DOHH2 (cell line): ENCODE results near the gene DCXR.

ENCODE experiments used
- H3F3A ChIP-seq: fragments of 200-600 bp; sonication (generic), shearing (Covaris generic); 2 replicates; pipeline ENCODE4 v1.6.0; 2016; ENCODE audit warnings: antibody characterized with exemption, mild to moderate bottlenecking; ENCODE audit not compliant: control insufficient read depth, insufficient read depth
- H3K27ac ChIP-seq: fragments of 200-600 bp; sonication (generic); 2 replicates; pipeline ENCODE4 v1.5.1; 2014; ENCODE audit warnings: low read depth, mild to moderate bottlenecking, low read length, moderate library complexity
- H3K27me3 ChIP-seq: fragments of 200-600 bp; sonication (generic); 2 replicates; pipeline ENCODE4 v1.6.1; 2014; ENCODE audit warnings: mild to moderate bottlenecking, low read length, mixed read lengths; ENCODE audit not compliant: control insufficient read depth
- H3K36me3 ChIP-seq: fragments of 200-600 bp; sonication (generic); 2 replicates; pipeline ENCODE4 v1.6.1; 2014; ENCODE audit warnings: mild to moderate bottlenecking, low read length, moderate library complexity, mixed read lengths; ENCODE audit not compliant: control insufficient read depth
- H3K4me1 ChIP-seq: fragments of 200-600 bp; sonication (generic); 2 replicates; pipeline ENCODE4 v1.6.1; 2014; ENCODE audit warnings: mild to moderate bottlenecking, low read length, mixed read lengths; ENCODE audit not compliant: control insufficient read depth
- H3K4me2 ChIP-seq: fragments of 200-600 bp; sonication (generic); 2 replicates; pipeline ENCODE4 v1.6.0; 2014; ENCODE audit warnings: mild to moderate bottlenecking, low read length, moderate library complexity
- H3K4me3 ChIP-seq: fragments of 200-600 bp; sonication (generic); 2 replicates; pipeline ENCODE4 v1.5.1; 2014; ENCODE audit warnings: mild to moderate bottlenecking, low read length, mixed read lengths
- H3K79me2 ChIP-seq: fragments of 200-600 bp; sonication (generic); 2 replicates; pipeline ENCODE4 v1.6.1; 2014; ENCODE audit warnings: mild to moderate bottlenecking, low read length, mixed read lengths; ENCODE audit not compliant: control insufficient read depth
- H3K9me2 ChIP-seq: fragments of 200-600 bp; sonication (generic); replicated peaks from 2 replicates; pipeline ENCODE4 v1.6.1; 2014; ENCODE audit warnings: mild to moderate bottlenecking, low read length, mixed read lengths; ENCODE audit not compliant: control insufficient read depth
- H3K9me3 ChIP-seq: fragments of 200-600 bp; sonication (generic); 2 replicates; pipeline ENCODE4 v1.6.1; 2014; ENCODE audit warnings: antibody characterized with exemption, low read length, mixed read lengths; ENCODE audit not compliant: control insufficient read depth, insufficient read depth
- H4K20me1 ChIP-seq: fragments of 200-600 bp; sonication (generic); 2 replicates; pipeline ENCODE4 v1.6.0; 2014; ENCODE audit warnings: low read depth, mild to moderate bottlenecking, antibody characterized with exemption, low read length, moderate library complexity; ENCODE audit not compliant: control insufficient read depth, insufficient read depth
- EZH2phosphoT487 ChIP-seq: fragments of 200-600 bp; sonication (generic); IDR thresholded peaks from 2 replicates; pipeline ENCODE4 v1.6.1; 2017; ENCODE audit warnings: borderline replicate concordance, mild to moderate bottlenecking, antibody characterized with exemption, low read length, moderate library complexity, mixed read lengths
- TF ChIP-seq, protein P1 (sequence below): fragments of 200-600 bp; sonication (generic); IDR thresholded peaks from one replicate; pipeline ENCODE4 v1.5.1; 2014; ENCODE audit warnings: antibody characterized with exemption, mild to moderate bottlenecking, low read depth, low read length; ENCODE audit not compliant: poor library complexity, severe bottlenecking

DCXR gene

DNA sequence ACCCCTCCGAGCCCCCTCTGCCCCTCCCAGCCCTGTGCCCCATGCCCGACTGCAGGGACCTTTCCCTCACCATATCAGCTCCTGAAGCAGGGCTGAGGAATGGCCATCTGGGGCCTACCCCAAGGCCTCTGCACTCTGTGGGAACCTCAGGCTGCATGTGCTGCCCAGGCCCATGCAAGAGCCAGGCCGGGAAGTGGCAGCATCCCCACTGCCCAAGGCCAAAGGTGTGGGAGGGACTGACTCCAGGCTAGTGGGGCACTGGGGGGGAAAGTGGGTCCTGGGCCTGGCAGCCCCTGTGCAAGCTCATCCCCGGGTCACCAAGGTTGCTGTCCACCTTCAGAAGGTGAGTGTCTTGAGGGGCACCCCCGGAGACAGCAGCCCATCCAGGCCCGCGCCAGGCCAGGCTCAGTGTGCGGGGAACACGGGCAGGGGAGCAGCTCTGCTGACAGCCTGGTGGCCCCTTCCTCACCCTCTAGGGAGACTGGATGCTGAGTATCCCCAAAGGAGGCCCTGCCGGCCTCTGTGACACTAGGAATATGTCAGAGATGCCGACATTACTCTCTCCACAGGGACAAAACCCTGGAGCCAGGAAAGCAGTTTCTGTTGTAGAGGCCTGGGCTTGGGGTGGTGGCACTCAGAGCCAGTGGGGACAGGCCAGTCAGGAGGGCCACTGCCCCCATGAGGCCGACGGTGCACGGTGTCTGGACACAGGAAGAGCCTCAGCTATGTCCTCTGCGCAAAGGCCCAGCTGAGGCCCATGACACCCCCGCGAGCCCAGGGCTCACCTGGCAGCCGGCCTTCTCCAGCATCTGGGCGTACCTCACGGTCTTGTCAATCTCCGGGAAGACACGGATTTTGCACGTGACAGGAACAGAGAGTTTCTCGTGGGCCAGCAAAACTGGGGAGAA lies 24.8 kb upstream of the DCXR start:
- H3K79me2 ChIP-seq = peaks cover 36% of the 10 kb centered on the region
- H3K4me3 ChIP-seq = no peak overlapping the region
- H3K27ac ChIP-seq = no peak overlapping the region
- no peaks in the 10 kb centered on the region for H3K27me3 ChIP-seq
- H3K4me2 ChIP-seq = no peak overlapping the region
- no peaks in the 10 kb centered on the region for H3K9me3 ChIP-seq
- peaks cover 20% of the 10 kb centered on the region for H3K4me1 ChIP-seq
- peaks cover 77% of the 10 kb centered on the region for H3K36me3 ChIP-seq
- peaks cover 6% of the 10 kb centered on the region; the same call in 1 of the 2 replicates for H4K20me1 ChIP-seq
- no peak for TF ChIP-seq EZH2phosphoT487
- TF ChIP-seq, protein P1, sequence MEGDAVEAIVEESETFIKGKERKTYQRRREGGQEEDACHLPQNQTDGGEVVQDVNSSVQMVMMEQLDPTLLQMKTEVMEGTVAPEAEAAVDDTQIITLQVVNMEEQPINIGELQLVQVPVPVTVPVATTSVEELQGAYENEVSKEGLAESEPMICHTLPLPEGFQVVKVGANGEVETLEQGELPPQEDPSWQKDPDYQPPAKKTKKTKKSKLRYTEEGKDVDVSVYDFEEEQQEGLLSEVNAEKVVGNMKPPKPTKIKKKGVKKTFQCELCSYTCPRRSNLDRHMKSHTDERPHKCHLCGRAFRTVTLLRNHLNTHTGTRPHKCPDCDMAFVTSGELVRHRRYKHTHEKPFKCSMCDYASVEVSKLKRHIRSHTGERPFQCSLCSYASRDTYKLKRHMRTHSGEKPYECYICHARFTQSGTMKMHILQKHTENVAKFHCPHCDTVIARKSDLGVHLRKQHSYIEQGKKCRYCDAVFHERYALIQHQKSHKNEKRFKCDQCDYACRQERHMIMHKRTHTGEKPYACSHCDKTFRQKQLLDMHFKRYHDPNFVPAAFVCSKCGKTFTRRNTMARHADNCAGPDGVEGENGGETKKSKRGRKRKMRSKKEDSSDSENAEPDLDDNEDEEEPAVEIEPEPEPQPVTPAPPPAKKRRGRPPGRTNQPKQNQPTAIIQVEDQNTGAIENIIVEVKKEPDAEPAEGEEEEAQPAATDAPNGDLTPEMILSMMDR = no peak
- no peaks in the 10 kb centered on the region for H3K9me2 ChIP-seq
- H3F3A ChIP-seq = no peaks in the 10 kb centered on the region

DNA sequence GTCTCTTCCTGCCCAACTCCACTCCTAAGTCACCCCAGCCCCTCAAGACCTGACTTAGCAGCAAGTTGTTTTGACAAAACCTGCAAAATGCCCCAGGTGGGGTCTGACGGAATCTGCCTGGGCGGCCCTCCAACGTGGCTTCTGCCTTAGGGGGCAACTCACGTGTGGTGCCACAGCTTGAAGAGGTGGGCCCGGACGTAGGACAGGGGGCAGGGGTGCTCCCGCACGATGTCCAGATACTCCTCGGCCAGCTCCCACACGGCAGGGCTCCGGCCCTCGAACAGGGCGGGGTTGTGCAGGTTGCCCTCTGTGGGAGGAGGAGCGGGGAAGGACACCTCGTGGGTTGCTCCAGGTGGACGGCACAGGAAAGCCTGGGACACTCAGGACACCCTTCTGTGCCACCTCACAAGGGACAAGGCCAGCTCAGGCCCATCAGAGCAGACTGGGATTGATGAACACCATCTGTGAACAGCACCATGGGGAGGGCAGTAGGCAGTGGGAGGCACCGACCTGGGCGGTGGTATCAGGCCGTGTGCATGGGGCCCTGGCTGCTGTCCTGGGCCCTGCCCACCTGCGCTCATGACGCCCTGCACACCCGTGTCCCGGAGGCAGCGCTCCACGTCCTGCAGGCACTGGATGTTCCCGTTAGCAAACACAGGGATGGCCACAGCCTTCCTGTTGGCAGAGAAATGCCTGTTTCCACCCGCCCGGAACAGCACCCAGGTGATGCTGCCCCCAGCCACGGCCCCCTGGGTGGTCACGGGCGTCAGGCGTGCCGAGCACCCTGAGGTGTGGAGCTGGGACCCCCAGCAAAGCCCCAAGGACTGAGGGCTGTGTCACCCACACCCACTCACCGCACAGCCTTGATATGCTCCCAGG lies 23.8 kb upstream of the DCXR start:
- Histone ChIP-seq H3K79me2 (peaks cover 35% of the 10 kb centered on the region), H3K27me3 (no peaks in the 10 kb centered on the region), H3K4me3 (no peak overlapping the region), H3K9me2 (no peaks in the 10 kb centered on the region), H3F3A (no peaks in the 10 kb centered on the region), H3K4me2 (no peak overlapping the region), H3K36me3 (peaks cover 87% of the 10 kb centered on the region), H3K27ac (no peak overlapping the region), H3K9me3 (no peaks in the 10 kb centered on the region), H3K4me1 (peaks cover 16% of the 10 kb centered on the region), H4K20me1 (peaks cover 6% of the 10 kb centered on the region; the same call in 1 of the 2 replicates)
- TF ChIP-seq EZH2phosphoT487 = no peak
- TF ChIP-seq, protein P1 = no peak

- Histone ChIP-seq H3K36me3 (peaks cover 94% of the 10 kb centered on the region), H3K27ac (no peak overlapping the region)
Observed at GRCh38 chr17:82060614-82061013, 23.1 kb upstream of the DCXR start.

More at GRCh38 chr17:82060614-82061013, 23.1 kb upstream of the DCXR start:
- Histone ChIP-seq H4K20me1 (peaks cover 6% of the 10 kb centered on the region; the same call in 1 of the 2 replicates), H3K4me3 (no peak overlapping the region), H3K79me2 (peaks cover 29% of the 10 kb centered on the region), H3K27me3 (no peaks in the 10 kb centered on the region), H3K9me3 (no peaks in the 10 kb centered on the region), H3K4me2 (no peak overlapping the region), H3F3A (no peaks in the 10 kb centered on the region), H3K4me1 (peaks cover 13% of the 10 kb centered on the region), H3K9me2 (no peaks in the 10 kb centered on the region)
- TF ChIP-seq, protein P1 = no peak
